GM10248 (cell line): ENCODE data around the gene YBEY.

Source experiments
- CTCF ChIA-PET: fragments of 300-600 bp; sonication (Branson Sonifier 250); formaldehyde crosslinking; extraction: SDS; loops from one replicate; lab custom pipeline; 2021; ENCODE audit warnings: antibody characterized with exemption; lab: Yijun Ruan, JAX
- POLR2A ChIA-PET: fragments of 350-650 bp; sonication (Branson Sonifier 250); formaldehyde crosslinking; extraction: SDS; loops from one replicate; lab custom pipeline; 2020; ENCODE audit warnings: antibody characterized with exemption; lab: Yijun Ruan, JAX
- DNase-seq: peaks from one replicate; pipeline ENCODE4 v3.0.0; 2012; ENCODE audit errors: extremely low spot score
- CTCF ChIP-seq: IDR thresholded peaks from 2 replicates; pipeline ENCODE4 v1.5.1; 2012; ENCODE audit warnings: mild to moderate bottlenecking, low read depth; ENCODE audit errors: extremely low read depth, missing control alignments, control extremely low read depth

Gene YBEY

GRCh38 chr21:46345861-46346260, 59.7 kb downstream of the YBEY start:
- ChIA-PET POLR2A (no interaction called here), CTCF (no interaction called here)
- TF ChIP-seq CTCF: no peak
- DNase-seq: no peak

DNA sequence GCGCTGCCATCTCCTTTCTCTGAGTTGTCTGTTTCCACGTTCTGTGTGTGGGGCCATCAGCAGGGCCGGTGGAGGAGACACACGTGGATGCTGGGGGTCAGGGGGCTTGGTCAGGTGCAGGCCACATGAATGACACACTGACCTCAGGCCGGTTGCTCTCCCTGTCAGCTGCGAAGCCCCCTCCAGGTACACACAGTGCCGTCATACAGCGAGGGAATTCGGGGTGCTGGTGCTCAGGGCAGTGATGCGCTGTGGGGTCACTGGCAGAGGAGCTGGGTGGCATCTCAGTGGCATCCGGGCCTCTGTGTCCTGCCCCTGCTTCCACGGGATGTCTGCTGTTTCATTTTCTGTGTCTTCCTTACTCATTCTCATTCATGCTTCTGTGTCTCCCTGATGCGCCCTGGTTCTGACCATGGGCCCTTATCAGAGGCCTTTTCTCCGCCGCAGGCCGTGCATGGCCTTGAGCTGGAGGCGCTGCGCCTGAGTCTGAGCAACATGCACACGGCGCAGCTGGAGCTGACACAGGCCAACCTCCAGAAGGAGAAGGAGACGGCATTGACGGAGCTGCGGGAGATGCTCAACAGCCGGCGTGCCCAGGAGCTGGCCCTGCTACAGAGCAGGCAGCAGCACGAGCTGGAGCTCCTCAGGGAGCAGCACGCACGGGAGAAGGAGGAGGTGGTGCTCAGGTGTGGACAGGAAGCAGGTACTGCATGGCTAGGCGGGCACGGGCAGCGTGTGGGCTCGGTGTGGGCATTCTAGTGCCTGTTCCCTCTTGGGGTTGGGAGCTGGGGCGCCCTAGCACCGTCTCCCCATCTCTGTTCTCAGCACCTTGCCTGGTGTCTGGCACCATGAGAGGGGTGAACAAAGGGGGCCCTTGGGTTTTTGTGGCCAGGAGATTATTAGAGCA, 60.4 kb downstream of the YBEY start:
- ChIA-PET CTCF (interaction anchor here (1.2 to 1.5 kb wide), 2 partner anchors 10 kb away, joined by 3 read pairs; no protein-coding TSS in a partner anchor), POLR2A (no interaction called here)
- no peak for TF ChIP-seq CTCF
- DNase-seq: no peak

DNA sequence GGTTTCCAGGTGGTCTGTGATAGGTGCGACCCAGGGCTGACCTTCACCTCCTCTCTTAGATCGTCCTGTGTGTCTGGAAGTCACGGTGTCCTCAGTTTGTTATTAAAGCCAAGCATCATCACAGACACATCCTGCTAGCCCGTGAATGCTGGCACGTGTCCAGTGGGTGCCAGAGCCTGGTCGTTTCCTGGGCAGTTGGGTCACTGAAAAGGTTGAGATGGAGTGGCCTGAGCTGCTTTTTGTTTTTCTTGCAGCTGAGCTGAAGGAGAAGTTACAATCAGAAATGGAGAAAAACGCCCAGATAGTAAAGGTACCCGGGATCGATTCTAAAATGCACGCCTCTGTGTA, 61.0 kb downstream of the YBEY start:
- no peak for DNase-seq
- CTCF ChIA-PET: interaction anchor here (1.2 to 1.5 kb wide), 2 partner anchors 9 to 10 kb away, joined by 3 read pairs; no protein-coding TSS in a partner anchor
- POLR2A ChIA-PET: no interaction called here
- TF ChIP-seq CTCF: no peak
